A673 (cell line): ENCODE data around the gene IQCK.

Experiments used
- CTCF ChIP-seq: fragments of 300-800, 200-600 bp; sonication (generic); conservative IDR thresholded peaks from 2 replicates; pipeline ENCODE4 v1.5.1; 2017; ENCODE audit warnings: low read depth, mild to moderate bottlenecking, antibody characterized with exemption, low read length, moderate library complexity, mixed read lengths
- EZH2 ChIP-seq: fragments of 200-600 bp; sonication (generic); IDR thresholded peaks from 2 replicates; pipeline ENCODE4 v1.6.1; 2017; ENCODE audit warnings: borderline replicate concordance, low read depth, mild to moderate bottlenecking, mixed read lengths, antibody characterized with exemption, low read length; ENCODE audit not compliant: poor library complexity, severe bottlenecking

GRCh38 chr16:19688396-19689024, 29.6 kb upstream of the IQCK start:
- TF ChIP-seq CTCF (no peak), EZH2 (no peak)
